ENCODE results near the gene KCNN3. TPM values are rescaled to one million over a fixed set of nuclear protein-coding genes. Genes with fewer than 3 reads are reported as not detected.
A peak's percentile ranks its signal among the peaks of the same experiment; 100 is the strongest.

The KCNN3 gene
- total and polyA plus RNA-seq, 10 donors = 0.13 to 15.1 (median 7.4) TPM

DNA sequence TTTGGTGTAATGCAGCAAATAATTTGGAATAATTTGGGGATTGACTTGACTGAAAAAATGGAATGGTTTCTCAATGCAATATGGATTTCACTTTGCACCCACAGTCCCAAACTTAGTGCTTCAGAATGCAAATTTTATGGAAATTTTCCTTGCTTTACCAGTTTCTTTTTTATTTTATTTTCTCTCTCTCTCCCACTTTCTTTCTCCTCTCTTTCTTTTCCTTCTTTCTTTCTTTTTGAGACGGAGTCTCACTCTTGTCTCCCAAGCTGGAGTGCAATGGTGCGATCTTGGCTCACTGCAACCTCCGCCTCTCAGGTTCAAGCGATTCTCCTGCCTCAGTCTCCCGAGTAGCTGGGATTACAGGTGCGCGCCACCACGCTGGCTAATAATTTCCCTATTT, 110.3 kb downstream of the KCNN3 start:
- DNase-seq = no peak
- H3K4me1 ChIP-seq = peaks cover 3 to 26% (median 20%) of the 10 kb centered on the region in 6 donors
- no peaks in the 10 kb centered on the region for H3K9me3 ChIP-seq
- peaks cover 0 to 46% (median 20%) of the 10 kb centered on the region in 7 donors for H3K27me3 ChIP-seq (replicated peaks in 1 of 7)
- H3K36me3 ChIP-seq = no peaks in the 10 kb centered on the region
- WGBS, 5 donors = 93 to 96% (median 94%) methylated on average over 8 of the region's 8 CpGs
- intact Hi-C loops (cut with DNase I; ENCODE audit: low total_unique reads) = loop anchor here (10.0 kb wide), 3 partner anchors 105 to 275 kb away; partner anchors contain the start of gene CHRNB2
- no peak for TF ChIP-seq POLR2AphosphoS5 (IDR thresholded peaks at IDR 0.05)
- TF ChIP-seq POLR2A (IDR thresholded peaks at IDR 0.05) = no peak
- TF ChIP-seq, protein P1, sequence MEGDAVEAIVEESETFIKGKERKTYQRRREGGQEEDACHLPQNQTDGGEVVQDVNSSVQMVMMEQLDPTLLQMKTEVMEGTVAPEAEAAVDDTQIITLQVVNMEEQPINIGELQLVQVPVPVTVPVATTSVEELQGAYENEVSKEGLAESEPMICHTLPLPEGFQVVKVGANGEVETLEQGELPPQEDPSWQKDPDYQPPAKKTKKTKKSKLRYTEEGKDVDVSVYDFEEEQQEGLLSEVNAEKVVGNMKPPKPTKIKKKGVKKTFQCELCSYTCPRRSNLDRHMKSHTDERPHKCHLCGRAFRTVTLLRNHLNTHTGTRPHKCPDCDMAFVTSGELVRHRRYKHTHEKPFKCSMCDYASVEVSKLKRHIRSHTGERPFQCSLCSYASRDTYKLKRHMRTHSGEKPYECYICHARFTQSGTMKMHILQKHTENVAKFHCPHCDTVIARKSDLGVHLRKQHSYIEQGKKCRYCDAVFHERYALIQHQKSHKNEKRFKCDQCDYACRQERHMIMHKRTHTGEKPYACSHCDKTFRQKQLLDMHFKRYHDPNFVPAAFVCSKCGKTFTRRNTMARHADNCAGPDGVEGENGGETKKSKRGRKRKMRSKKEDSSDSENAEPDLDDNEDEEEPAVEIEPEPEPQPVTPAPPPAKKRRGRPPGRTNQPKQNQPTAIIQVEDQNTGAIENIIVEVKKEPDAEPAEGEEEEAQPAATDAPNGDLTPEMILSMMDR (IDR thresholded peaks at IDR 0.05 in 8 of 11, conservative IDR thresholded peaks at IDR 0.05 in 3 of 11) = no peak
- no peak overlapping the region for H3K27ac ChIP-seq
- peak overlapping the region in 1 of 8 donors; percentile 66 for H3K4me3 ChIP-seq

DNA sequence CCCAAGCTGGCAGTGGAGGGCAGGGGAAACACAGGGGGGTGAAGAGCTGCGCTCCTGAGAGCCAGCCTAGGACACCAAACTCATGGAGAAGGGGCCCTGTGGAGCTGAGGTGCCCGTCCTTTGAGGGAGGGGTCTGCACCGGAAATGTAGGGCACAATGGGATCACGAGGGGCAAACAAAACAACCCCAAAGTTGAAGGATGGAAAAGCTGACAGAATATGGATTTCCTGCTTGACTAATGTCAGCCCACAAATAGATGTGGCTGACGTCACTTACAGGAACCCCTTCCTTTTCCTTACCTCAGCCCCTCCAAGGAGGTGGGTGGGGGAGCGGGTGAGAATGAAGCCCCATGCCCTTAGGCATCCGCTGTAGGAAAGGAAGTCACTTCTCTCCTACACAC, 110.9 kb downstream of the KCNN3 start:
- no peaks in the 10 kb centered on the region for H3K36me3 ChIP-seq
- 22 to 30% (median 24%) methylated on average over 7 of the region's 7 CpGs for WGBS, 5 donors
- H3K9me3 ChIP-seq = no peaks in the 10 kb centered on the region
- H3K4me3 ChIP-seq = no peak overlapping the region
- H3K4me1 ChIP-seq = peaks cover 3 to 26% (median 20%) of the 10 kb centered on the region in 6 donors
- no peak overlapping the region for H3K27ac ChIP-seq
- DNase-seq = peak; percentile 30
- TF ChIP-seq, protein P1 (IDR thresholded peaks at IDR 0.05 in 8 of 11, conservative IDR thresholded peaks at IDR 0.05 in 3 of 11) = no peak
- peak in 1 of 3 donors; percentile 13 for TF ChIP-seq POLR2AphosphoS5 (IDR thresholded peaks at IDR 0.05)
- TF ChIP-seq POLR2A (IDR thresholded peaks at IDR 0.05) = no peak
- peaks cover 0 to 51% (median 20%) of the 10 kb centered on the region in 7 donors for H3K27me3 ChIP-seq (replicated peaks in 1 of 7)
- intact Hi-C loops (cut with DNase I; ENCODE audit: low total_unique reads) = loop anchor here (10.0 kb wide), 1 partner anchor 106 kb away; no protein-coding TSS in a partner anchor

DNA sequence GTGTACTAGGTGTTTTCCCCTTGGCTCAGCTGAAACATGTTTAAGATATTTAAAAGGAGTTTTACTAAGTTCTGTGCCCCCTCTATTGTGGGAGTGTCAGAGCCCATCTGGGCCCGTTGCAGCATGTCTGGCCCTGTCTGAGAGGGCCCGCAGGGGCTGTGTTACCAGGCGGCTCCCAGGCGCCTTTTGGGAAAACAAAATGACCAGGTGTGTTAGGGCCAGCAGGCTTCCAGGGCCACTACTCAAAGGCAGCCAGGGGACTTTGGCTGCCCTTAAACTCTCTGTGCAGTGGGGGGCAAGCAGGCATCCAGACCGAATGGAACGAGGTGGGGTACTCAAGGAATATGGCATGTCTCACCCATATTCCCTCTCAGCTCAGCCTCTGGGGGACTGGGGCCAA, 111.7 kb downstream of the KCNN3 start:
- Histone ChIP-seq H3K27ac (no peak overlapping the region), H3K9me3 (no peaks in the 10 kb centered on the region), H3K27me3 (replicated peaks in 1 of 7) (peaks cover 0 to 47% (median 20%) of the 10 kb centered on the region in 7 donors), H3K4me3 (no peak overlapping the region), H3K36me3 (no peaks in the 10 kb centered on the region), H3K4me1 (peaks cover 3 to 26% (median 20%) of the 10 kb centered on the region in 6 donors)
- WGBS, 5 donors = 87 to 93% (median 89%) methylated on average over 6 of the region's 6 CpGs
- intact Hi-C loops (cut with DNase I; ENCODE audit: low total_unique reads) = loop anchor here (10.0 kb wide), 1 partner anchor 106 kb away; no protein-coding TSS in a partner anchor
- TF ChIP-seq POLR2A (IDR thresholded peaks at IDR 0.05) (no peak), POLR2AphosphoS5 (IDR thresholded peaks at IDR 0.05) (no peak)
- TF ChIP-seq, protein P1 (IDR thresholded peaks at IDR 0.05 in 8 of 11, conservative IDR thresholded peaks at IDR 0.05 in 3 of 11) = no peak
- DNase-seq = peak; percentile 18

DNA sequence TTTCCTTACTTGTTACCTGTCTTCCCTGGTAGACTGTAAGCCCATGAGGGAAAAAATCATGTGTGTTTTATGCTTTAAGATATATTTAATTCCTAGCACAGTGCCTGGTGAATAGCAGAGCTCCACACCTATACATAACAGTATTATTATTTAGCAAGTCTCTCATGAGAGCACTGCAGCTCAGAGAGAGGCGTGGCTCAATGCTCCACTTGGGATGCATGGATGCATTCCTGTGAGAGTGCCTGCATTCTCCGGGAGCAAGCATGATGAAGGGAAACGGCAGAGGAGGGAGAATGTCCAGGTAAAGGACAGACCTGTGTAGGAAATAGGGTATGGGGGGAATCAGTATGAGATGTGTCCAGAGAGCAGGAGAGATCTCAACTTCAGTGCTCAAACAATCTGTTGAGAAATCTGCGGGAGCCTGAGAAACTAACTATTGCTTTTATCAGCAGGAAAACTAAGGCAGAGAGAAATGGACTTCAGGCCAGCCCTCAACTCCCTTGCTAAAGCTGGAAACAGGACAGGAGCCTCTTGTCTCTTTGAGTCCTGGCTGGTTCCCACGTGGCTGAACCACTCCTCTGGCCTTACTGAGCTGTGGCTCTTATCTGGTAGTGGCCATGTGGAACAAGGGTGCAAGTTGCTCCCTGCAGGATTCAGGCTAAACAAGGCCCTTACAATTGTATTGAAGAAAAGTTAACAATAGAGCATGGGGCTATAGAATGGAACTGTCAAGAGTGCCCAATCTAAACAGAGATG, 113.1 kb downstream of the KCNN3 start:
- Histone ChIP-seq H3K27me3 (replicated peaks in 1 of 7) (peaks cover 0 to 40% (median 17%) of the 10 kb centered on the region in 7 donors), H3K9me3 (no peaks in the 10 kb centered on the region), H3K4me3 (no peak overlapping the region), H3K27ac (no peak overlapping the region), H3K36me3 (no peaks in the 10 kb centered on the region), H3K4me1 (peaks cover 3 to 27% (median 20%) of the 10 kb centered on the region in 6 donors)
- intact Hi-C loops (cut with DNase I; ENCODE audit: low total_unique reads) = loop anchor here (10.0 kb wide), 1 partner anchor 108 kb away; no protein-coding TSS in a partner anchor
- TF ChIP-seq POLR2A (IDR thresholded peaks at IDR 0.05) (no peak), POLR2AphosphoS5 (IDR thresholded peaks at IDR 0.05) (no peak)
- TF ChIP-seq, protein P1 (IDR thresholded peaks at IDR 0.05 in 8 of 11, conservative IDR thresholded peaks at IDR 0.05 in 3 of 11) = no peak
- DNase-seq = no peak
- 80 to 87% (median 81%) methylated on average over 5 of the region's 5 CpGs for WGBS, 5 donors
